ENCODE data around the gene NHLH2.
A peak's percentile ranks its signal among the peaks of the same experiment; 100 is the strongest.

The NHLH2 gene

GRCh38 chr1:115830963-115831362 lies 10.0 kb downstream of the NHLH2 start:
- Histone ChIP-seq H3K4me3 (ENCODE audit: low read length) (no peak overlapping the region), H3K36me3 (ENCODE audit: insufficient read depth, low read length) (no peaks in the 10 kb centered on the region), H2AFZ (ENCODE audit: low read depth, low read length) (no peak overlapping the region), H3K4me1 (ENCODE audit: insufficient read depth, low read length) (peaks cover 13% of the 10 kb centered on the region), H3K27me3 (ENCODE audit: insufficient read depth, low read length) (peaks cover 14% of the 10 kb centered on the region), H3K9me3 (ENCODE audit: low read length) (no peaks in the 10 kb centered on the region)

GRCh38 chr1:115829947-115830346 lies 11.0 kb downstream of the NHLH2 start:
- H3K27me3 ChIP-seq (ENCODE audit: insufficient read depth, low read length): peaks cover 11% of the 10 kb centered on the region
- peaks cover 13% of the 10 kb centered on the region for H3K4me1 ChIP-seq (ENCODE audit: insufficient read depth, low read length)
- H3K4me3 ChIP-seq (ENCODE audit: low read length): no peak overlapping the region
- no peaks in the 10 kb centered on the region for H3K36me3 ChIP-seq (ENCODE audit: insufficient read depth, low read length)
- no peak overlapping the region for H2AFZ ChIP-seq (ENCODE audit: low read depth, low read length)
- no peaks in the 10 kb centered on the region for H3K9me3 ChIP-seq (ENCODE audit: low read length)

DNA sequence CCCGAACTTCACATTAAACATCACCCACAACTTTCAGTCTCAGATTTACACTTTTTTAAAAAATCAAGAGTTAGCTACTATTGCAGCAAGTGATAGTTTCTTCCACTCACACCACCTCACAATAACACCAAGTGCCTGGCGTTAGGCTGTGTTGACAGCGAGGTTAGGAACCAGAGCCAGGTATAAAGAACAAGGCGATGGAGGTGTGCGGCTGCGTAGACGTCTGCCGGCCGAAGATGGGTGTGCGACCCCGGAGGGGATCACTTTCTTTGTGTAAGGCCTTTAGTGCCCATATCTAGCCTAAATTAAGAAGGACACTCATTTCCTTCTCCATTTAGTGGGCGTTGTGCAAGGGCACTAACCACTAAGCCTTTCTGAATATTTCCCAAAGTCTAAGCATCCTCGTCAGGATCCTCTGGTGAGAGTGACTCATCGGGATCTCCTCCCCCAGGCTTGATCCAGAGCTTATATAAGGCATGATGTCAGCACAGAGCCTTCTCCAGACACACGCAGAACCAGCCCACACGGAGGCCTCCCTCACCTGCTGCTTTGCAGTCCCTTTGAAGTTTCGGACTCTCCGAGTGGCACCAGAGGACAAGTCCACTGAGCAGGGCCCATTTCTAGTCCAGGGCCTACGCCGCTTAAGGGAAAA lies 11.8 kb downstream of the NHLH2 start:
- H3K4me1 ChIP-seq (ENCODE audit: insufficient read depth, low read length): peaks cover 13% of the 10 kb centered on the region
- no peaks in the 10 kb centered on the region for H3K36me3 ChIP-seq (ENCODE audit: insufficient read depth, low read length)
- H3K27me3 ChIP-seq (ENCODE audit: insufficient read depth, low read length): peaks cover 11% of the 10 kb centered on the region
- no peak overlapping the region for H2AFZ ChIP-seq (ENCODE audit: low read depth, low read length)
- H3K9me3 ChIP-seq (ENCODE audit: low read length): no peaks in the 10 kb centered on the region
- no peak overlapping the region for H3K4me3 ChIP-seq (ENCODE audit: low read length)

GRCh38 chr1:115828101-115829022 lies 12.6 kb downstream of the NHLH2 start:
- Histone ChIP-seq H3K4me1 (ENCODE audit: insufficient read depth, low read length) (peaks cover 13% of the 10 kb centered on the region), H3K9me3 (ENCODE audit: low read length) (no peaks in the 10 kb centered on the region), H3K36me3 (ENCODE audit: insufficient read depth, low read length) (no peaks in the 10 kb centered on the region), H3K27me3 (ENCODE audit: insufficient read depth, low read length) (peaks cover 11% of the 10 kb centered on the region), H2AFZ (ENCODE audit: low read depth, low read length) (no peak overlapping the region), H3K4me3 (ENCODE audit: low read length) (peak overlapping the region; percentile 14)

DNA sequence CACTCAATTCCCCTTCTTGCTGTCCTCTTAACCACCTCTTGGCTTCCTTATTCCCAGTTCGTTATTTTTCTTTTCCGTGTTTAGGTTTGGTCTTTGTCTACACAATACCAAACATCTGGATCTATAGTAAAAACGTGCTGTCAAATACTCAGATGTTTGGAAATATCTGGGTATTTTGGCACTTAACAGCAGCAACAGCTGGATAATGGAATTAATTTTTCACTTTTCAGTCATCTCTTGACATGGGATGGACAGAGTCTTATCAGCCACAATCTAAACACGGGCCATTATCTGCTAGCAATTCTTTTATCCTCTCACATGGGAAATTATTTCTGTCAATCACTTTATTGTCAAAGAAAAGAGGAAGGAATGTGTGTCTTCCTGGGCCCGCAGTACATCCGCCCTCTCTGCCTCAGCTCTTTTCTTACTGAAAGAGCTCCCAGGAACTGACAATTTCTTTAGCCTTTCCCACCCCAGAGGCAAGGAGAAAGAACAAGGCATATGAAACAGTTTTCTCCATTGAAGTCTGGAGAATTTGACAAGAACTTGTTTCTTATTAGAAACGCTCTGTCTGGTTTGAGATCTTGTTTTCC lies 13.4 kb downstream of the NHLH2 start:
- Histone ChIP-seq H3K36me3 (ENCODE audit: insufficient read depth, low read length) (no peaks in the 10 kb centered on the region), H3K27me3 (ENCODE audit: insufficient read depth, low read length) (peaks cover 11% of the 10 kb centered on the region), H3K4me3 (ENCODE audit: low read length) (no peak overlapping the region), H3K9me3 (ENCODE audit: low read length) (no peaks in the 10 kb centered on the region), H3K4me1 (ENCODE audit: insufficient read depth, low read length) (peaks cover 13% of the 10 kb centered on the region), H2AFZ (ENCODE audit: low read depth, low read length) (no peak overlapping the region)

- no peak overlapping the region for H3K4me3 ChIP-seq (ENCODE audit: low read length)
Measured at GRCh38 chr1:115826628-115827027, 14.3 kb downstream of the NHLH2 start.

DNA sequence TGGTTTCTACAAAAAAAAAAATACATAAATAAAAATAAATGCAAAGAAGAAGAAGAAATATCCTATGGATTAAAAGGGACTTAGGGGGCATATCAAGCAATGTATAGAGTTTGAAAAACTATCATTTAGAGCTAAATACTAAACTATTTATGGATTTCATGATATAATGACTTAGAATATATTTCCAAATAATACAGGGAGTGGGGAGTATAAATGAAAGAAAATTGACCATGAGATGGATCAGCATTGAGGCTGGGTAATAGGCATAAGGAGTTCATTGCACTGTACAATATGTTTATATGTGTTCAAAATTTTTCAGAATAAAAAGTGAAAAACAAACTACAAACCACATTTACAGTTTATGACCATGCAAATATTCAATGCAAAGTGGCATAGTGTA lies 18.8 kb downstream of the NHLH2 start:
- H2AFZ ChIP-seq (ENCODE audit: low read depth, low read length): no peak overlapping the region
- H3K4me1 ChIP-seq (ENCODE audit: insufficient read depth, low read length): peaks cover 2% of the 10 kb centered on the region
- no peak overlapping the region for H3K4me3 ChIP-seq (ENCODE audit: low read length)
- no peaks in the 10 kb centered on the region for H3K27me3 ChIP-seq (ENCODE audit: insufficient read depth, low read length)
- H3K36me3 ChIP-seq (ENCODE audit: insufficient read depth, low read length): no peaks in the 10 kb centered on the region
- H3K9me3 ChIP-seq (ENCODE audit: low read length): no peaks in the 10 kb centered on the region

More at GRCh38 chr1:115826628-115827027, 14.3 kb downstream of the NHLH2 start:
- Histone ChIP-seq H3K4me1 (ENCODE audit: insufficient read depth, low read length) (peaks cover 13% of the 10 kb centered on the region), H3K9me3 (ENCODE audit: low read length) (no peaks in the 10 kb centered on the region), H3K36me3 (ENCODE audit: insufficient read depth, low read length) (no peaks in the 10 kb centered on the region), H3K27me3 (ENCODE audit: insufficient read depth, low read length) (peaks cover 11% of the 10 kb centered on the region), H2AFZ (ENCODE audit: low read depth, low read length) (no peak overlapping the region)

- Histone ChIP-seq H3K4me3 (ENCODE audit: low read length) (no peak overlapping the region), H3K9me3 (ENCODE audit: low read length) (no peaks in the 10 kb centered on the region), H3K27me3 (ENCODE audit: insufficient read depth, low read length) (no peaks in the 10 kb centered on the region), H2AFZ (ENCODE audit: low read depth, low read length) (no peak overlapping the region), H3K4me1 (ENCODE audit: insufficient read depth, low read length) (no peaks in the 10 kb centered on the region), H3K36me3 (ENCODE audit: insufficient read depth, low read length) (no peaks in the 10 kb centered on the region)
Measured at GRCh38 chr1:115815694-115816093, 25.2 kb downstream of the NHLH2 start.

GRCh38 chr1:115814685-115815398 lies 26.1 kb downstream of the NHLH2 start:
- Histone ChIP-seq H3K4me1 (ENCODE audit: insufficient read depth, low read length) (no peaks in the 10 kb centered on the region), H3K27me3 (ENCODE audit: insufficient read depth, low read length) (no peaks in the 10 kb centered on the region), H3K36me3 (ENCODE audit: insufficient read depth, low read length) (no peaks in the 10 kb centered on the region), H2AFZ (ENCODE audit: low read depth, low read length) (no peak overlapping the region), H3K9me3 (ENCODE audit: low read length) (no peaks in the 10 kb centered on the region), H3K4me3 (ENCODE audit: low read length) (no peak overlapping the region)

GRCh38 chr1:115813727-115814126 lies 27.2 kb downstream of the NHLH2 start:
- Histone ChIP-seq H3K4me1 (ENCODE audit: insufficient read depth, low read length) (no peaks in the 10 kb centered on the region), H3K4me3 (ENCODE audit: low read length) (no peak overlapping the region), H2AFZ (ENCODE audit: low read depth, low read length) (no peak overlapping the region), H3K36me3 (ENCODE audit: insufficient read depth, low read length) (no peaks in the 10 kb centered on the region), H3K9me3 (ENCODE audit: low read length) (no peaks in the 10 kb centered on the region), H3K27me3 (ENCODE audit: insufficient read depth, low read length) (no peaks in the 10 kb centered on the region)

GRCh38 chr1:115811140-115811828 lies 29.6 kb downstream of the NHLH2 start:
- Histone ChIP-seq H3K4me1 (ENCODE audit: insufficient read depth, low read length) (no peaks in the 10 kb centered on the region), H3K27me3 (ENCODE audit: insufficient read depth, low read length) (no peaks in the 10 kb centered on the region), H2AFZ (ENCODE audit: low read depth, low read length) (no peak overlapping the region), H3K36me3 (ENCODE audit: insufficient read depth, low read length) (no peaks in the 10 kb centered on the region), H3K4me3 (ENCODE audit: low read length) (no peak overlapping the region), H3K9me3 (ENCODE audit: low read length) (no peaks in the 10 kb centered on the region)

- Histone ChIP-seq H3K27me3 (ENCODE audit: insufficient read depth, low read length) (no peaks in the 10 kb centered on the region), H3K4me1 (ENCODE audit: insufficient read depth, low read length) (no peaks in the 10 kb centered on the region), H3K36me3 (ENCODE audit: insufficient read depth, low read length) (no peaks in the 10 kb centered on the region), H3K9me3 (ENCODE audit: low read length) (no peaks in the 10 kb centered on the region), H2AFZ (ENCODE audit: low read depth, low read length) (no peak overlapping the region), H3K4me3 (ENCODE audit: low read length) (no peak overlapping the region)
Measured at GRCh38 chr1:115810609-115811008, 30.3 kb downstream of the NHLH2 start.
